Measurements from ENCODE around the gene GLYR1.

The GLYR1 gene

DNA sequence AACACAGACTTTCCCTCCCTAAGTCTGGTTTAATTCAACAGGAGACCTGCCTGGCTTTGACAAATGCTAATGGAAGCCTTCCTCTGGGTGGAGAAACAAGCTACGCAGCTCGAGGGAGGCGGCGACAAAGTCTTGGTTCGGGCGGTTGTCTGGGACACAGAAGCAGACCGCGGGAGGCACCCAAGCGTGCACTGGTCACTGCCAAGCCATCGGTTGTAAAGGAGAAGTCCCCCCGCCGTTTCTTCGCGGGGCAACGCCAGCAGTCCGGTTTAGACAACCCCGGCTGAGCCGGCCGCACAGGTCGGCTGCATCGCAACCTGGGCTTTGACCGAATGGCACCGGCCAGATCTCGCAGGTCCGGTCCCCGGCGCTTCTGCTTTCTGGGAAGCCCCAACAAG, 586 bp downstream of the GLYR1 start:
- Histone ChIP-seq H4K20me1 (ENCODE audit: insufficient read depth, low read length) (peaks cover 7% of the 10 kb centered on the region; the same call in 1 of the 2 replicates), H3K9ac (ENCODE audit: low read length) (peak overlapping the region; percentile 97), H3K4me2 (ENCODE audit: low read depth, low read length) (peak overlapping the region; percentile 81), H3K4me3 (ENCODE audit: low read length) (peak overlapping the region; percentile 96), H3K9me3 (replicated peaks; ENCODE audit: insufficient read depth, low read length) (no peaks in the 10 kb centered on the region), H3K36me3 (replicated peaks; ENCODE audit: insufficient read depth, low read length) (peaks cover 5% of the 10 kb centered on the region; the same call in 1 of the 2 replicates), H3F3A (ENCODE audit: insufficient read depth, low read length) (peaks cover 14% of the 10 kb centered on the region), H3K27me3 (replicated peaks; ENCODE audit: insufficient read depth, low read length) (no peaks in the 10 kb centered on the region), H3K9me2 (replicated peaks; ENCODE audit: insufficient read depth, low read length) (no peaks in the 10 kb centered on the region), H3K79me2 (ENCODE audit: low read length) (peaks cover 80% of the 10 kb centered on the region), H3K27ac (ENCODE audit: low read length) (peak overlapping the region; percentile 70; the same call in 1 of the 2 replicates), H3K4me1 (ENCODE audit: low read length) (peaks cover 12% of the 10 kb centered on the region), H2AFZ (ENCODE audit: low read length) (peak overlapping the region; percentile 81; the same call in 1 of the 2 replicates)
- peak; percentile 60 for DNase-seq
- TF ChIP-seq, protein P1, sequence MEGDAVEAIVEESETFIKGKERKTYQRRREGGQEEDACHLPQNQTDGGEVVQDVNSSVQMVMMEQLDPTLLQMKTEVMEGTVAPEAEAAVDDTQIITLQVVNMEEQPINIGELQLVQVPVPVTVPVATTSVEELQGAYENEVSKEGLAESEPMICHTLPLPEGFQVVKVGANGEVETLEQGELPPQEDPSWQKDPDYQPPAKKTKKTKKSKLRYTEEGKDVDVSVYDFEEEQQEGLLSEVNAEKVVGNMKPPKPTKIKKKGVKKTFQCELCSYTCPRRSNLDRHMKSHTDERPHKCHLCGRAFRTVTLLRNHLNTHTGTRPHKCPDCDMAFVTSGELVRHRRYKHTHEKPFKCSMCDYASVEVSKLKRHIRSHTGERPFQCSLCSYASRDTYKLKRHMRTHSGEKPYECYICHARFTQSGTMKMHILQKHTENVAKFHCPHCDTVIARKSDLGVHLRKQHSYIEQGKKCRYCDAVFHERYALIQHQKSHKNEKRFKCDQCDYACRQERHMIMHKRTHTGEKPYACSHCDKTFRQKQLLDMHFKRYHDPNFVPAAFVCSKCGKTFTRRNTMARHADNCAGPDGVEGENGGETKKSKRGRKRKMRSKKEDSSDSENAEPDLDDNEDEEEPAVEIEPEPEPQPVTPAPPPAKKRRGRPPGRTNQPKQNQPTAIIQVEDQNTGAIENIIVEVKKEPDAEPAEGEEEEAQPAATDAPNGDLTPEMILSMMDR (IDR thresholded peaks at IDR 0.05; ENCODE audit: low read length) = no peak
- TF ChIP-seq EZH2phosphoT487 (IDR thresholded peaks at IDR 0.05; ENCODE audit: low read length) (no peak), EZH2 (optimal IDR thresholded peaks at IDR 0.05; ENCODE audit: low read depth, low read length) (no peak)

DNA sequence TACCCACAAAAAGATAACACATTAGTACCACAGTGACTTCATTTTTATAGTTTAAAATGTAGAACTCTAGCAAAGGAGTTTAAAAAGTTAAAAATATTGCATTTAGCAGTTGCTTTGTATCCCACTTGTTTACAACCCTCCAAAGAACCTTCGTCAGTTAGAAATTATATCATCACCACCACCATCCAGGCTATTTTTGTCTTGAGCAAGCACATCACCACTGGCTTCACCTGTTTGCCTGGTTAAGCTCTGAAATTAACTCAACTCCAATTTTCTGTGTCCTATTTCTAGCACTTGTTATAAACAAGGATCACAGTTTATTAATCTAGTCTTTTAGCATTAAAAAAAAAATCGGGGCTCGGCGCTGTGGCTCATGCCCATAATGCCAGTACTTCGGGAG, 6.1 kb downstream of the GLYR1 start:
- Histone ChIP-seq H4K20me1 (ENCODE audit: insufficient read depth, low read length) (peaks cover 3% of the 10 kb centered on the region; the same call in 1 of the 2 replicates), H3K4me1 (ENCODE audit: low read length) (peaks cover 26% of the 10 kb centered on the region), H3K9me2 (replicated peaks; ENCODE audit: insufficient read depth, low read length) (no peaks in the 10 kb centered on the region), H3K4me3 (ENCODE audit: low read length) (no peak overlapping the region), H3K9me3 (replicated peaks; ENCODE audit: insufficient read depth, low read length) (no peaks in the 10 kb centered on the region), H3K9ac (ENCODE audit: low read length) (no peak overlapping the region), H2AFZ (ENCODE audit: low read length) (no peak overlapping the region), H3F3A (ENCODE audit: insufficient read depth, low read length) (peaks cover 18% of the 10 kb centered on the region), H3K36me3 (replicated peaks; ENCODE audit: insufficient read depth, low read length) (peaks cover 5% of the 10 kb centered on the region; the same call in 1 of the 2 replicates), H3K27ac (ENCODE audit: low read length) (no peak overlapping the region), H3K27me3 (replicated peaks; ENCODE audit: insufficient read depth, low read length) (no peaks in the 10 kb centered on the region), H3K79me2 (ENCODE audit: low read length) (peaks cover 63% of the 10 kb centered on the region), H3K4me2 (ENCODE audit: low read depth, low read length) (no peak overlapping the region)
- no peak for DNase-seq
- no peak for TF ChIP-seq EZH2 (optimal IDR thresholded peaks at IDR 0.05; ENCODE audit: low read depth, low read length)
- TF ChIP-seq EZH2phosphoT487 (IDR thresholded peaks at IDR 0.05; ENCODE audit: low read length) = no peak

DNA sequence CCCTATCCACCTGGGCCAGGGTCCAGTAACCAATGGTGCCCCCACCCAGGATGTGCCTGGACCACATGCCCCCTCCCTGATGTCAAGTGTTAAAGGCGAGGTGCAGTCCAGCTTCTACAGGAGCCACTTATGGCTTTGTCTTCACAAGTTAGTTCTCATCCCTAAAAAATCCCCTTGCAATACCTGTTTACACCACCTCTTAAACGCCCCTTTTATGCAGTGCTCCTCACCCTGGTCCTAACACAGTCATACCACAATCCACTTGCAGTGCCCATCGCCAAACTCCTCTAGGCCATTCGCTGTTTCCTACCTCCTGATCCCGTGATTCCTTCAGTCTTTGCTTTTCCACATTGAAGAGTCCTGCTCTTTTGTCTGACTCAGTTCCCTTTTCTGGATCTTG, 7.1 kb downstream of the GLYR1 start:
- no peak overlapping the region for H2AFZ ChIP-seq (ENCODE audit: low read length)
- H3K4me3 ChIP-seq (ENCODE audit: low read length) = no peak overlapping the region
- DNase-seq = no peak
- H3K4me2 ChIP-seq (ENCODE audit: low read depth, low read length) = no peak overlapping the region
- H3K79me2 ChIP-seq (ENCODE audit: low read length) = peaks cover 63% of the 10 kb centered on the region
- no peaks in the 10 kb centered on the region for H3K9me3 ChIP-seq (replicated peaks; ENCODE audit: insufficient read depth, low read length)
- H3F3A ChIP-seq (ENCODE audit: insufficient read depth, low read length) = peaks cover 18% of the 10 kb centered on the region
- TF ChIP-seq EZH2phosphoT487 (IDR thresholded peaks at IDR 0.05; ENCODE audit: low read length) (no peak), EZH2 (optimal IDR thresholded peaks at IDR 0.05; ENCODE audit: low read depth, low read length) (no peak)
- TF ChIP-seq, protein P1 (IDR thresholded peaks at IDR 0.05; ENCODE audit: low read length) = no peak
- no peaks in the 10 kb centered on the region for H3K27me3 ChIP-seq (replicated peaks; ENCODE audit: insufficient read depth, low read length)
- H3K4me1 ChIP-seq (ENCODE audit: low read length) = peaks cover 19% of the 10 kb centered on the region
- H3K36me3 ChIP-seq (replicated peaks; ENCODE audit: insufficient read depth, low read length) = peaks cover 5% of the 10 kb centered on the region; the same call in 1 of the 2 replicates
- H4K20me1 ChIP-seq (ENCODE audit: insufficient read depth, low read length) = no peaks in the 10 kb centered on the region
- no peak overlapping the region for H3K27ac ChIP-seq (ENCODE audit: low read length)
- H3K9me2 ChIP-seq (replicated peaks; ENCODE audit: insufficient read depth, low read length) = no peaks in the 10 kb centered on the region
- no peak overlapping the region for H3K9ac ChIP-seq (ENCODE audit: low read length)

Data from MM.1S (cell line).